ENCODE data around the gene RNU6-1. TPM values are rescaled to one million over a fixed set of nuclear protein-coding genes. Genes with fewer than 3 reads are reported as not detected.

The RNU6-1 gene
- total RNA-seq, 1 experiment from 2014 or later: not detected

- CTCF ChIA-PET: interaction anchor here (0.9 to 2.1 kb wide), 4 partner anchors 19 to 272 kb away, joined by 3 to 12 read pairs (median 8); partner anchors contain the start of gene PIAS1
- no peaks in the 10 kb centered on the region for H3K36me3 Mint-ChIP-seq
- H3K4me1 Mint-ChIP-seq: peaks cover 25% of the 10 kb centered on the region
- DNase-seq (ENCODE audit: low spot score): no peak
- H3K9me3 Mint-ChIP-seq: 0 out of 2 replicates have a peak, but pooled peaks cover 3% of the 10 kb centered on the region
- POLR2A ChIA-PET: interaction anchor here (0.7 kb wide), 1 partner anchor 73 kb away, joined by 3 read pairs; no protein-coding TSS in a partner anchor
- no peak overlapping the region for H3K27ac Mint-ChIP-seq
- H3K4me3 Mint-ChIP-seq: no peak overlapping the region
- no peak for ATAC-seq
- TF ChIP-seq ETV6 (CRISPR knock-in tag; IDR thresholded peaks at IDR 0.05): no peak
- no peak for TF ChIP-seq NFATC4 (CRISPR knock-in tag; IDR thresholded peaks at IDR 0.05)
- TF ChIP-seq GTF2I (CRISPR knock-in tag; conservative IDR thresholded peaks at IDR 0.05): no peak
- TF ChIP-seq ZNF423 (CRISPR knock-in tag; IDR thresholded peaks at IDR 0.05): no peak
- no peak for TF ChIP-seq ZNF396 (CRISPR knock-in tag; IDR thresholded peaks at IDR 0.05; ENCODE audit: borderline replicate concordance)
- TF ChIP-seq CREB1 (CRISPR knock-in tag; IDR thresholded peaks at IDR 0.05): no peak
- TF ChIP-seq MXD4 (CRISPR knock-in tag; IDR thresholded peaks at IDR 0.05; ENCODE audit: borderline replicate concordance): no peak
- TF ChIP-seq ZNF671 (CRISPR knock-in tag; IDR thresholded peaks at IDR 0.05): no peak
- no peak for TF ChIP-seq ATF2 (CRISPR knock-in tag; IDR thresholded peaks at IDR 0.05; ENCODE audit: borderline replicate concordance, low read depth)
- TF ChIP-seq MLX (CRISPR knock-in tag; IDR thresholded peaks at IDR 0.05): no peak
- TF ChIP-seq IRF2 (CRISPR knock-in tag; IDR thresholded peaks at IDR 0.05; ENCODE audit: borderline replicate concordance, low read depth): no peak
- TF ChIP-seq MAX (CRISPR knock-in tag; IDR thresholded peaks at IDR 0.05): no peak
- no peak for TF ChIP-seq RORB (CRISPR knock-in tag; IDR thresholded peaks at IDR 0.05)
- no peak for TF ChIP-seq OVOL2 (CRISPR knock-in tag; IDR thresholded peaks at IDR 0.05; ENCODE audit: borderline replicate concordance)
- TF ChIP-seq FOXP4 (CRISPR knock-in tag; IDR thresholded peaks at IDR 0.05): no peak
- TF ChIP-seq PREB (CRISPR knock-in tag; IDR thresholded peaks at IDR 0.05; ENCODE audit: borderline replicate concordance): no peak
- H3K27me3 Mint-ChIP-seq (ENCODE audit: low read depth): peaks cover 12% of the 10 kb centered on the region
Observed at GRCh38 chr15:67882487-67883233, 42.8 kb upstream of the RNU6-1 start.

GRCh38 chr15:67880651-67881182 is 40.9 kb upstream of the RNU6-1 start:
- TF ChIP-seq PRDM15 (CRISPR knock-in tag; IDR thresholded peaks at IDR 0.05) (no peak), ATF2 (CRISPR knock-in tag; IDR thresholded peaks at IDR 0.05; ENCODE audit: borderline replicate concordance, low read depth) (no peak), FOXP4 (CRISPR knock-in tag; IDR thresholded peaks at IDR 0.05) (no peak), TEAD1 (CRISPR knock-in tag; IDR thresholded peaks at IDR 0.05) (no peak), MLX (CRISPR knock-in tag; IDR thresholded peaks at IDR 0.05) (no peak)
- CTCF ChIA-PET: no interaction called here
- Mint-ChIP-seq H3K27ac (no peak overlapping the region), H3K4me3 (no peak overlapping the region), H3K4me1 (peaks cover 23% of the 10 kb centered on the region), H3K36me3 (no peaks in the 10 kb centered on the region), H3K27me3 (ENCODE audit: low read depth) (peaks cover 9% of the 10 kb centered on the region), H3K9me3 (0 out of 2 replicates have a peak, but pooled peaks cover 3% of the 10 kb centered on the region)
- DNase-seq (ENCODE audit: low spot score) (no peak), ATAC-seq (no peak)
- POLR2A ChIA-PET: no interaction called here
